Measurements from ENCODE around the gene PARN. TPM values are rescaled to one million over a fixed set of nuclear protein-coding genes. Genes with fewer than 3 reads are reported as not detected.

Gene PARN
- total and polyA plus RNA-seq, 9 of the 15 experiments (the other 6 are each of a cell fraction or from before 2014, with no cell fraction given) = 9.6 to 51.3 (median 40.4) TPM

GRCh38 chr16:14388243-14388642, 241.8 kb downstream of the PARN start:
- TF ChIP-seq ZSCAN32 (CRISPR knock-in tag; IDR thresholded peaks at IDR 0.05) (no peak), FOXO4 (CRISPR knock-in tag; IDR thresholded peaks at IDR 0.05) (no peak), BHLHE40 (IDR thresholded peaks at IDR 0.05; ENCODE audit: low read length) (peak; percentile 55; the same call in 1 of the 2 replicates), SRSF9 (IDR thresholded peaks at IDR 0.05; ENCODE audit: borderline replicate concordance, low read depth, low read length) (no peak), ZNF12 (CRISPR knock-in tag; IDR thresholded peaks at IDR 0.05) (no peak), RFX5 (IDR thresholded peaks at IDR 0.05; ENCODE audit: low read depth, low read length) (no peak), ETV6 (IDR thresholded peaks at IDR 0.05; ENCODE audit: borderline replicate concordance in 1 of 2, low read depth in 2 of 2, low read length in 1 of 2) (no peak), ETV6 (CRISPR knock-in tag; IDR thresholded peaks at IDR 0.05; ENCODE audit: borderline replicate concordance) (no peak), MEF2A (IDR thresholded peaks at IDR 0.05; ENCODE audit: control insufficient read depth, low read depth, low read length) (0 out of 2 replicates have a peak, but pooled peaks have one; percentile 26), NRF1 (conservative IDR thresholded peaks at IDR 0.05 in 1 of 2, IDR thresholded peaks at IDR 0.05 in 1 of 2) (no peak), ASH1L (IDR thresholded peaks at IDR 0.05; ENCODE audit: borderline replicate concordance, low read depth, partially characterized antibody) (no peak)
- WGBS (ENCODE audit: insufficient coverage, low coverage, missing lambda C conversion rate) = 18% methylated on average over 7 of the region's 7 CpGs
- H3K4me1 ChIP-seq (replicated peaks in 1 of 2; ENCODE audit: control insufficient read depth in 2 of 2, insufficient read depth in 2 of 2, low read length in 2 of 2) = no peaks in the 10 kb centered on the region
- no peak overlapping the region for H3K27ac ChIP-seq (ENCODE audit: extremely low read depth, low read depth, low read length)
- H3K4me3 ChIP-seq = no peak overlapping the region
- no peak overlapping the region for H2AFZ ChIP-seq (ENCODE audit: low read depth, low read length)
- BruUV-seq (replicated peaks) = no TSS peak
- ATAC-seq (no peak), DNase-seq (ENCODE audit: extremely low read depth in 1 of 4, low spot score in 3 of 4) (no peak), FAIRE-seq (peak; percentile 32)
- no peaks in the 10 kb centered on the region; the same call in 1 of the 2 replicates for H4K20me1 ChIP-seq (replicated peaks; ENCODE audit: control insufficient read depth, insufficient read depth, low read length)
- in situ Hi-C loops (cut with MboI) = no loop called here
- peaks cover 2 to 31% of the 10 kb centered on the region in 2 experiments; a peak in 4 of 5 replicates for H3K27me3 ChIP-seq (ENCODE audit: control insufficient read depth in 2 of 2, insufficient read depth in 2 of 2, low read length in 2 of 2)
- ChIA-PET POLR2A (interaction anchor here (1.1 kb wide), 1 partner anchor 9 kb away, joined by 3 read pairs; no protein-coding TSS in a partner anchor), CTCF (ENCODE audit: low intra/inter-chr PET ratio) (no interaction called here)
- intact Hi-C loops (cut with micrococcal nuclease) = no loop called here
- H3K4me2 ChIP-seq (ENCODE audit: insufficient read depth, low read length) = no peak overlapping the region
- no peaks in the 10 kb centered on the region for H3K9me3 ChIP-seq (replicated peaks; ENCODE audit: control insufficient read depth, insufficient read depth, low read depth, low read length)
- H3K9me1 ChIP-seq (ENCODE audit: control insufficient read depth, insufficient read depth, low read length) = no peaks in the 10 kb centered on the region
- H3K9ac ChIP-seq (ENCODE audit: insufficient read depth in 1 of 2, low read depth in 2 of 2, low read length in 2 of 2) = no peak overlapping the region
- no peaks in the 10 kb centered on the region for H3K79me2 ChIP-seq (ENCODE audit: control insufficient read depth, insufficient read depth, low read length)
- no peaks in the 10 kb centered on the region for H3K36me3 ChIP-seq (ENCODE audit: control insufficient read depth, insufficient read depth, low read length)

All from K562 (cell line).